Ectodermal cell (in vitro differentiated cells): ENCODE measurements around the gene TIAM1.

Experiments
- H3K27ac ChIP-seq: 2 replicates; pipeline ENCODE4 v1.7.0; 2013; ENCODE audit warnings: mild to moderate bottlenecking, low read depth, low read length; ENCODE audit not compliant: insufficient read depth, poor library complexity, severe bottlenecking
- H3K27me3 ChIP-seq: 2 replicates; pipeline ENCODE4 v1.7.0; 2013; ENCODE audit warnings: mild to moderate bottlenecking, low read length; ENCODE audit not compliant: insufficient read depth, control insufficient read depth, poor library complexity, severe bottlenecking
- H3K36me3 ChIP-seq: one replicate; pipeline ENCODE4 v1.7.0; 2013; ENCODE audit warnings: low read length; ENCODE audit not compliant: control insufficient read depth, insufficient read depth
- H3K4me1 ChIP-seq: one replicate; pipeline ENCODE4 v1.7.0; 2013; ENCODE audit warnings: low read length; ENCODE audit not compliant: control insufficient read depth, insufficient read depth
- H3K4me3 ChIP-seq: 2 replicates; pipeline ENCODE4 v1.7.0; 2013; ENCODE audit warnings: low read depth, low read length, control low read depth; ENCODE audit not compliant: insufficient read depth
- H3K9me3 ChIP-seq: 2 replicates; pipeline ENCODE4 v1.7.0; 2013; ENCODE audit warnings: mild to moderate bottlenecking, low read length, moderate library complexity; ENCODE audit not compliant: control insufficient read depth
- WGBS, 2 experiments: methylation state at CpG; one replicate each; pipeline ENCODE4 v1.1.7; 2013; ENCODE audit warnings: missing lambda C conversion rate in 2 of 2; 5-methylcytosine and 5-hydroxymethylcytosine counted together

The TIAM1 gene

DNA sequence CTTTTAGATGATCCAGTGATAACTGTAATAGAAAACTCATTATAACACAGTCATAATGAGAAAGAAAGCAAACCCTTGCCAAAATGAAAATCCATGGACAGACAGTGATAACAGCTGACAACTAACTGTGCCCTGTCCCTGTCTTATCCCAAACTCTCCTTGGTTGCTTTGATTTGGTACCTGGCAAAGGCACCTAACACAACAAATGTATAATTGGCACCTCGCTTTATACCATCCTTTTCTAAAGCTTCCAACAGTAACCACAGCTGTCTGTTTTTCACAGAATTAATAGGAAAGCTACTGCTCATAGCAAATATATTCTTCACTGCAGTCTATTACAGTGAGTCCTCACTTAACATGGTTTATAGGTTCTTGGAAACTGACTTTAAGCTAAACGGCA lies 187.4 kb downstream of the TIAM1 start:
- Histone ChIP-seq H3K27me3 (no peaks in the 10 kb centered on the region), H3K9me3 (peaks cover 3% of the 10 kb centered on the region), H3K27ac (no peak overlapping the region), H3K4me3 (no peak overlapping the region), H3K4me1 (peaks cover 29% of the 10 kb centered on the region), H3K36me3 (peaks cover 4% of the 10 kb centered on the region)
- WGBS, 2 experiments: 94 to 96% methylated on average over 2 of the region's 2 CpGs

DNA sequence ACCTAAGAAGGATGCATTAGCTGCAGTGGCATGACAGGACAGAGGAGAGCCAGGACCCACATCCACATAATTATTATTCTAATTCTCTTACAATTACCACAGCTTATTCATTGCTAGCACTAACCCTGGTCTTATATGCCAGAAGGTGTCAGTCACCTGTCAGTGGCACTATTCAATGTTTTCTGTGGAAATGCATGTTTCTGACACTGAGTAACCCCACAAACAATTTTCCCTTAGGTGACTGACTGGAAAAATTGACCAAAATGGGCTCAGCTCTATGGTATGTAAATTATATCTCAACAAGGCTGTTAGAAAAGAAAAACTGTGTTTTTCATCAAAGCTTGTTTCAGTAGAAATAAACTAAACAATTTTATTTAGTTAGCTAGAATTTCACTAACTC lies 187.9 kb downstream of the TIAM1 start:
- no peak overlapping the region for H3K4me3 ChIP-seq
- peaks cover 7% of the 10 kb centered on the region for H3K36me3 ChIP-seq
- no peaks in the 10 kb centered on the region for H3K27me3 ChIP-seq
- H3K27ac ChIP-seq: no peak overlapping the region
- peaks cover 24% of the 10 kb centered on the region for H3K4me1 ChIP-seq
- H3K9me3 ChIP-seq: peaks cover 3% of the 10 kb centered on the region

DNA sequence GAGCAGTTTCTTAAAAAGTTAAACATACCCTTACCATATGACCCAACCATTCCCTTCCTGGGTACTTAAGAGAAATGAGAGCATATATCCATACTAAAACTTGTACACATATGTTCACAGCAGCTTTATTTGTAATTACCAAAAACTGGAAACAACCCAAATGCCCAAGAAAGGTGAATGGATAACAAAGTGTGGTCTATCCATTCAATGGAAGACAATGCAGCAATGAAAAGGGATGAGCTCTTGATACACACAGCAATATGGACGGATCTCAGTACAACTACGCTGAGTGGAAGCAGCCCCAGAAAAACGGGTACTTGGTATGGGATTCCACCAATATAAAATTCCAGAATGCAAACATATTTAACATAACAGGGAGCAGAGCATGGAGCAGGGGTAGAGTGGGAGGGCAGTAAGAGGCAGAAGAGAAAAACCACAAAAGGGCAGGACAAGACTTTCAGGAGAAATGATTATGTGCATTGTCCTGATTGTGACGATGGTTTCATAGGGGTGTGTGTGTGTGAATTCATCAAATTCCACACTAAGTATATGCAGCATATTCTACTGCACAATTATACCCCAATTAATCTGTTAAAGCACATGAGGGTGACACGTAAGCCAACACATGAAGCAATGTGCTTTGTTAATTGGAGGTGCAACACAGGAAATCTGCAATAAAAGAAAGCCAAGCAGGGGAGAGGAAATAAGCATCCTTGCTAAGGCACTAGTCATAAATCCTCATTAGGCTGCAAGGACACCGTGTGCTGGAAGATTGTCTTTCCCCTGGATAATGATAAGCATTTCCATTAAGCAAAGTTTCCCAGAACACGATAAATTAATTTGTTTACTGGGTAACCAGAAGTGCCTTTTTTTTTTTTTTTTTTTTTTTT lies 192.7 kb downstream of the TIAM1 start:
- Histone ChIP-seq H3K27ac (no peak overlapping the region), H3K36me3 (peaks cover 8% of the 10 kb centered on the region), H3K4me3 (no peak overlapping the region), H3K27me3 (no peaks in the 10 kb centered on the region), H3K9me3 (no peaks in the 10 kb centered on the region), H3K4me1 (no peaks in the 10 kb centered on the region)
- WGBS, 2 experiments: 97% methylated on average over 5 to 7 of the region's 7 CpGs

DNA sequence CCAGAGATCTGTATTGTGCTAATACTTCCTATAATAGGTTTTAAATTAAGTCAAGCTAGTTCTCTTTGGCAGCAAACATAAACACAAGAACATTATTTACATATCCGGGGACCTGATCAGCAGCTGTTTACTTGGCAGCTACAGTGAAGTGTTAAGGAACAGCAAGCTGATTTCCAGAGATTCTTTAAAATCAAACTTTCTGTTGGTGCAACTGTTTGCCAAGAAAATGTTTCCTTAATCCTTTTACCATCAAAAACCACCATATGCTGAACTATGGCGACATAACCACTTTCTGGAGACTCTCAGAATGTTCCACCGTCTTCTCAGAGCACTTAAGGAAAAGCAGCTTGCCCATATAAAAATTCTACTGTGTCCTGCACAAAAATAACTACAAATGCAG lies 198.8 kb downstream of the TIAM1 start:
- no peaks in the 10 kb centered on the region for H3K27me3 ChIP-seq
- no peaks in the 10 kb centered on the region for H3K9me3 ChIP-seq
- H3K27ac ChIP-seq: no peak overlapping the region
- no peak overlapping the region for H3K4me3 ChIP-seq
- H3K4me1 ChIP-seq: no peaks in the 10 kb centered on the region
- WGBS, 2 experiments: 92 to 93% methylated on average over 3 of the region's 3 CpGs
- no peaks in the 10 kb centered on the region for H3K36me3 ChIP-seq

DNA sequence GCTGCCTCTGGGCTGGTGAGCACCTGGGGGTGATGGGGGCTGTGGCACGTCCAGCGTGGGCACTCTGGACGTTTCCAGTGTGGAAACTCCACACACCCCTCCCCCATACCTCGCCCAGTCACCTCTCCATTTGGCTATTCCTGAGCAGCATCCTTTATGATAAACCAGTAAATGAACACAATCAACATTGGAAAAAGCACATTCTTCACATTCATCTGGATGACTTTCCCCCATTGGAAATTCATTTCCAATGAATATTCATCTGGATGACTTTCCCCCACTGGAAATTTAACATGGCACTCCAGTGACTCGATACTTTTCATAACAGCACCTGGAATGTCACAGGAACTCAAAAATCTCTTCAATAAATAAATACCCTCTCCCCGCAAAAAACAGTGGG lies 201.0 kb downstream of the TIAM1 start:
- H3K27me3 ChIP-seq: no peaks in the 10 kb centered on the region
- H3K4me3 ChIP-seq: no peak overlapping the region
- H3K36me3 ChIP-seq: peaks cover 6% of the 10 kb centered on the region
- WGBS, 2 experiments: 90 to 93% methylated on average over 5 of the region's 6 CpGs
- H3K27ac ChIP-seq: no peak overlapping the region
- no peaks in the 10 kb centered on the region for H3K4me1 ChIP-seq
- no peaks in the 10 kb centered on the region for H3K9me3 ChIP-seq

DNA sequence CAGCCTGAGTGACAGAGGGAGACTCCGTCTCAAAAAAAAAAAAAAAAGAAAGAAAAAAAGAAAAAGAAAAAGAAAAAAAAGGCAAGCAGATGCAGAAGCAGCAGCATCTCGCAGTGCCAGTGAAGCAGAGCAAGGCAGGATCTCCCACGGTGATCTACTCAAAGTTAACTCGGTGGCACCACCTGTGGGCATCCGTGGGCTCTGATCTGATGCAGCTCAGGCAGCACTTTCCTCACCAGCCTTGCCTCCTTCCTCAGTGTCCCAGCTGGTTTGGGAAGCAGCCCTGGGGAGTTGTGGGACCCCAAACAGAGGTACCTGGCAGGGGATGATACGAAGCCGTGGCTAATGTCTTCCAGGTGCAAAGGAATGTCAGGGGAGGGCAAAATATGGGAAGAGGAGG lies 201.5 kb downstream of the TIAM1 start:
- no peak overlapping the region for H3K27ac ChIP-seq
- H3K4me3 ChIP-seq: no peak overlapping the region
- H3K36me3 ChIP-seq: peaks cover 8% of the 10 kb centered on the region
- 84 to 86% methylated on average over 7 of the region's 7 CpGs for WGBS, 2 experiments
- H3K9me3 ChIP-seq: no peaks in the 10 kb centered on the region
- no peaks in the 10 kb centered on the region for H3K27me3 ChIP-seq
- no peaks in the 10 kb centered on the region for H3K4me1 ChIP-seq

DNA sequence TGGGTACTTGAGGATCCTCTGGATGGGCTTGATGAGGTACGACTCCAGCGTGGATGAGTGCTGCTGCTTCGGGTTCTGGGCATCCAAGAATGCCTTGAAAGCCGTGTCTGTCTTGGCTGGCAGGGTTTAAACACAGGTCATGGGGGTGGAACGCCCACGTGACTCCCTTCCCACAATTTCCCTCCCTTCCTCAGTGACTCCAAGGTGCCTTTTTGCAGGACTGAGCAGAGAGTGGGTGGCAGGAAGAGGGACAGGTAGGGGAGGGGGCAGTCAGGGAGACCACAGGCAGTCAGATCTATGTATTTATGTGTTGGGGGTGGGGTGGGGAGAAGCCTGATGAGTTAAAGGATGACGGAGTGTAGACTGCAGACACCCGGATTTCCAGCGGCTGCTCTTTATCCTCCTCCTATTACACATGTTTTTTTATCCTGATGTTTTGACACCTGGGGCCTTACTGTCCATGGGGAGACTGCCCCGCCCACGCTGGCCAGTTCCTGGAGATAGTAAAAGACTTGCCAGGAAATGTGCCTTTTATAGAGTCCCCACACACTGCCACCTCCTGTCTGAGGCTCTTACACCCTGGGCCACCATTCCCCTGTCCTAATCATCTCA lies 202.6 kb downstream of the TIAM1 start:
- no peak overlapping the region for H3K27ac ChIP-seq
- H3K9me3 ChIP-seq: no peaks in the 10 kb centered on the region
- no peaks in the 10 kb centered on the region for H3K27me3 ChIP-seq
- H3K4me1 ChIP-seq: no peaks in the 10 kb centered on the region
- peaks cover 8% of the 10 kb centered on the region for H3K36me3 ChIP-seq
- no peak overlapping the region for H3K4me3 ChIP-seq
- 90 to 96% methylated on average over 11 of the region's 11 CpGs for WGBS, 2 experiments

DNA sequence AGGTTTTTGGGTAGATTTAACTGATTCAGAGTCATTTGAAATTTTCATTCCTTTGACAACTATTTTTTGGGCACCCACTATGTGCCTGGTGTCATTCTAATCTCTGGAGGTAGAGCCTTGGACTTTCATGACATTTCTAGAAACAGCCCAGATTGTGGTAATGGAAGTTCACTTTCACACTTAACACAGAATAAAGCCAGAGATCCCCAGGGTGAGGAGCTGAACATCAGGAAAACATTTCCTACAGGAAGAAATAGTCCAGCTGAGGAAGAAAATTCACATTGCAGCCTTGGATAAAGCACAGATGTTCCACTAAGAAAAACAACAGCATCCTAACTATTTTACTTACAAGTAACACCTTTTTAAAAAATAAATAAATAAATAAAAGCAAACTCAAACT lies 203.4 kb downstream of the TIAM1 start:
- Histone ChIP-seq H3K9me3 (no peaks in the 10 kb centered on the region), H3K4me1 (no peaks in the 10 kb centered on the region), H3K36me3 (peaks cover 11% of the 10 kb centered on the region), H3K27ac (no peak overlapping the region), H3K4me3 (no peak overlapping the region), H3K27me3 (no peaks in the 10 kb centered on the region)

DNA sequence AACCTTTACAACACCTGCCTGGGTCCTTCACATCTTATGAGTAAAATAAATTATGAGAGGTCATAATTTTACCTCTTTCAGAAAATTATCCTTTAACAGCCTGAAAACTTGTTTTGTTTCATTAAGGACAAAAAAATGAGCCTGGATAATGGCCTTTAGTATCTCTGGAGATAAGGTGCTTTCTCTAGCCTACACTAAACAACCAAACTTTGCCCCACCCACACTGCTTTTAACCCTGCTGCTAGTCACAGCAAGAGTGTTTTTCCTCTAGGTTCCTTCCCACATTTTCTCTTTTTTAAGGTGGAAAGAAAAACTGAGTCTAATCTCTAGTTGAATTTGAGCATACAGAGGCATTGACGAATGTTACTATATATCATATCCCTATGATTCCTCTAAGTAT lies 204.0 kb downstream of the TIAM1 start:
- no CpG with 5 or more reads among the region's 1 CpG for WGBS, 2 experiments
- H3K36me3 ChIP-seq: peaks cover 17% of the 10 kb centered on the region

DNA sequence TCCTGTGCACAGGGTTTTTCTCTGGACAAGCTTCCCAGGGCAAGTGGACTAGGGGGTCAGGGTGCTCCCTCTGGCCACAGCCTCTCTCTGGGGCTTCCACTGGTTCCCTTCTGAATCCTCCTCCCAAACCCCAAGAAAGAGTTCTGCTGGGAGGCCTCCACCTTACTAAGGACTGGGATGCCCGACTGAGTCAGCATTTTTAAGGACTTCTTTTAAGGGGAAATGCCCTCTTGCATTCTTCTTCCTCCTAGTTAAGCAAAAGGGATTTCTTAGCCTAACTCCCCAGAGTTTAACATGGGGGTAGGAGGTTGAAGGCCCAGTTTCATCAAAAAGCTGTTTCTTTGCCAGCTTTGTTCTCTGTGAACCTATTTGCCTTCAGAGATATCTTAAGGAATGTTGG lies 206.1 kb downstream of the TIAM1 start:
- 91 to 92% methylated on average over 1 of the region's 1 CpG for WGBS, 2 experiments
- H3K27me3 ChIP-seq: no peaks in the 10 kb centered on the region
- peaks cover 25% of the 10 kb centered on the region for H3K36me3 ChIP-seq

More for the DNA sequence above, 204.0 kb downstream of the TIAM1 start:
- no peaks in the 10 kb centered on the region for H3K4me1 ChIP-seq
- H3K27ac ChIP-seq: no peak overlapping the region
- no peak overlapping the region for H3K4me3 ChIP-seq
- no peaks in the 10 kb centered on the region for H3K27me3 ChIP-seq
- H3K9me3 ChIP-seq: no peaks in the 10 kb centered on the region

More for the DNA sequence above, 206.1 kb downstream of the TIAM1 start:
- Histone ChIP-seq H3K4me3 (no peak overlapping the region), H3K9me3 (no peaks in the 10 kb centered on the region), H3K4me1 (no peaks in the 10 kb centered on the region), H3K27ac (no peak overlapping the region)
